ENCODE measurements around the gene ROR1.
A peak's percentile ranks its signal among the peaks of the same experiment; 100 is the strongest.

Gene ROR1

DNA sequence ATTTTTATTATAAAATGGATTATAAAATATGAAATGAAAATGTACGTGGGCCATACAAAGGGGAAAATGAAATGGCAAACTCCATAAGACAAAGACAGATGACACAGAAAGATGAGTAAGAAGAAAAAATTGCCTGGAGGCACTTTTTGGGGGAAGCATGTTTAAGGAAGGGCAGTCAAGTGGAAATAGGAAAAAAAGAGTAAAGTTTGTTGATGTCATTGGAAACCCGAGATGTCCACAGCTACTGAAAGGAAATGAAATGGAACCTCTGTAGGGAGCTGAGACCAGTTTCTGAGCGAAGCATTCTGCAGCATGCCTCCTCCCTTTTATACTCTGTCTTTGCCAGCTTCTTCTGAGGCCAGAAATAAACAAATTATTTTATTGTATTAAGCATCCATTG is 226.2 kb downstream of the ROR1 start (continued):
- TF ChIP-seq ZNF366 (tag by site-specific recombination; conservative IDR thresholded peaks at IDR 0.05) (peak; percentile 51), ZNF157 (tag by site-specific recombination; IDR thresholded peaks at IDR 0.05) (no peak), ZNF571 (tag by site-specific recombination; IDR thresholded peaks at IDR 0.05) (no peak), ZNF473 (tag by site-specific recombination; IDR thresholded peaks at IDR 0.05) (no peak), ZNF202 (tag by site-specific recombination; IDR thresholded peaks at IDR 0.05; ENCODE audit: borderline replicate concordance) (no peak), ZNF214 (tag by site-specific recombination; IDR thresholded peaks at IDR 0.05; ENCODE audit: borderline replicate concordance) (no peak), ZNF23 (tag by site-specific recombination; IDR thresholded peaks at IDR 0.05; ENCODE audit: borderline replicate concordance) (no peak), PRDM1 (tag by site-specific recombination; IDR thresholded peaks at IDR 0.05) (no peak), ZBTB21 (tag by site-specific recombination; IDR thresholded peaks at IDR 0.05) (no peak), ZNF394 (tag by site-specific recombination; IDR thresholded peaks at IDR 0.05; ENCODE audit: borderline replicate concordance) (peak; percentile 24; the same call in 1 of the 2 replicates), ZNF354C (tag by site-specific recombination; IDR thresholded peaks at IDR 0.05; ENCODE audit: borderline replicate concordance, low read depth) (no peak), GLIS2 (tag by site-specific recombination; IDR thresholded peaks at IDR 0.05) (no peak), ZBTB6 (tag by site-specific recombination; IDR thresholded peaks at IDR 0.05) (no peak), ZNF24 (tag by site-specific recombination; IDR thresholded peaks at IDR 0.05) (no peak), ZNF639 (tag by site-specific recombination; IDR thresholded peaks at IDR 0.05) (peak; percentile 64; the same call in 1 of the 2 replicates), ZNF692 (tag by site-specific recombination; IDR thresholded peaks at IDR 0.05) (peak; percentile 64; the same call in 1 of the 2 replicates), ZNF146 (tag by site-specific recombination; IDR thresholded peaks at IDR 0.05) (no peak), ZEB2 (tag by site-specific recombination; IDR thresholded peaks at IDR 0.05) (peak; percentile 74; the same call in 1 of the 2 replicates), ZNF629 (tag by site-specific recombination; IDR thresholded peaks at IDR 0.05) (peak; percentile 81), ZSCAN18 (tag by site-specific recombination; IDR thresholded peaks at IDR 0.05) (no peak), ZNF155 (tag by site-specific recombination; IDR thresholded peaks at IDR 0.05) (no peak), ZNF626 (tag by site-specific recombination; IDR thresholded peaks at IDR 0.05) (no peak), AEBP2 (tag by site-specific recombination; IDR thresholded peaks at IDR 0.05; ENCODE audit: borderline replicate concordance) (no peak), HOXC10 (CRISPR knock-in tag; IDR thresholded peaks at IDR 0.05) (no peak)
- TF ChIP-seq, protein P1, sequence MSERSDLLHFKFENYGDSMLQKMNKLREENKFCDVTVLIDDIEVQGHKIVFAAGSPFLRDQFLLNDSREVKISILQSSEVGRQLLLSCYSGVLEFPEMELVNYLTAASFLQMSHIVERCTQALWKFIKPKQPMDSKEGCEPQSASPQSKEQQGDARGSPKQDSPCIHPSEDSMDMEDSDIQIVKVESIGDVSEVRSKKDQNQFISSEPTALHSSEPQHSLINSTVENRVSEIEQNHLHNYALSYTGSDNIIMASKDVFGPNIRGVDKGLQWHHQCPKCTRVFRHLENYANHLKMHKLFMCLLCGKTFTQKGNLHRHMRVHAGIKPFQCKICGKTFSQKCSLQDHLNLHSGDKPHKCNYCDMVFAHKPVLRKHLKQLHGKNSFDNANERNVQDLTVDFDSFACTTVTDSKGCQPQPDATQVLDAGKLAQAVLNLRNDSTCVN (tag by site-specific recombination; optimal IDR thresholded peaks at IDR 0.05) = no peak
- TF ChIP-seq, protein P2, sequence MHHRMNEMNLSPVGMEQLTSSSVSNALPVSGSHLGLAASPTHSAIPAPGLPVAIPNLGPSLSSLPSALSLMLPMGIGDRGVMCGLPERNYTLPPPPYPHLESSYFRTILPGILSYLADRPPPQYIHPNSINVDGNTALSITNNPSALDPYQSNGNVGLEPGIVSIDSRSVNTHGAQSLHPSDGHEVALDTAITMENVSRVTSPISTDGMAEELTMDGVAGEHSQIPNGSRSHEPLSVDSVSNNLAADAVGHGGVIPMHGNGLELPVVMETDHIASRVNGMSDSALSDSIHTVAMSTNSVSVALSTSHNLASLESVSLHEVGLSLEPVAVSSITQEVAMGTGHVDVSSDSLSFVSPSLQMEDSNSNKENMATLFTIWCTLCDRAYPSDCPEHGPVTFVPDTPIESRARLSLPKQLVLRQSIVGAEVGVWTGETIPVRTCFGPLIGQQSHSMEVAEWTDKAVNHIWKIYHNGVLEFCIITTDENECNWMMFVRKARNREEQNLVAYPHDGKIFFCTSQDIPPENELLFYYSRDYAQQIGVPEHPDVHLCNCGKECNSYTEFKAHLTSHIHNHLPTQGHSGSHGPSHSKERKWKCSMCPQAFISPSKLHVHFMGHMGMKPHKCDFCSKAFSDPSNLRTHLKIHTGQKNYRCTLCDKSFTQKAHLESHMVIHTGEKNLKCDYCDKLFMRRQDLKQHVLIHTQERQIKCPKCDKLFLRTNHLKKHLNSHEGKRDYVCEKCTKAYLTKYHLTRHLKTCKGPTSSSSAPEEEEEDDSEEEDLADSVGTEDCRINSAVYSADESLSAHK (tag by site-specific recombination; IDR thresholded peaks at IDR 0.05) = no peak
- TF ChIP-seq, protein P3, sequence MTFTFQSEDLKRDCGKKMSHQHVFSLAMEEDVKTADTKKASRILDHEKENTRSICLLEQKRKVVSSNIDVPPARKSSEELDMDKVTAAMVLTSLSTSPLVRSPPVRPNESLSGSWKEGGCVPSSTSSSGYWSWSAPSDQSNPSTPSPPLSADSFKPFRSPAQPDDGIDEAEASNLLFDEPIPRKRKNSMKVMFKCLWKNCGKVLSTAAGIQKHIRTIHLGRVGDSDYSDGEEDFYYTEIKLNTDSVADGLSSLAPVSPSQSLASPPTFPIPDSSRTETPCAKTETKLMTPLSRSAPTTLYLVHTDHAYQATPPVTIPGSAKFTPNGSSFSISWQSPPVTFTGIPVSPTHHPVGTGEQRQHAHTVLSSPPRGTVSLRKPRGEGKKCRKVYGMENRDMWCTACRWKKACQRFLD (tag by site-specific recombination; IDR thresholded peaks at IDR 0.05) = no peak
- TF ChIP-seq, protein P4, sequence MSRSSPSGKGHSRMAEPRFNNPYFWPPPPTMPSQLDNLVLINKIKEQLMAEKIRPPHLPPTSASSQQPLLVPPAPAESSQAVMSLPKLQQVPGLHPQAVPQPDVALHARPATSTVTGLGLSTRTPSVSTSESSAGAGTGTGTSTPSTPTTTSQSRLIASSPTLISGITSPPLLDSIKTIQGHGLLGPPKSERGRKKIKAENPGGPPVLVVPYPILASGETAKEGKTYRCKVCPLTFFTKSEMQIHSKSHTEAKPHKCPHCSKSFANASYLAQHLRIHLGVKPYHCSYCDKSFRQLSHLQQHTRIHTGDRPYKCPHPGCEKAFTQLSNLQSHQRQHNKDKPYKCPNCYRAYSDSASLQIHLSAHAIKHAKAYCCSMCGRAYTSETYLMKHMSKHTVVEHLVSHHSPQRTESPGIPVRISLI (tag by site-specific recombination; IDR thresholded peaks at IDR 0.05) = peak; percentile 95

Measured in HEK293 (cell line).